Measurements from ENCODE around the gene CNKSR3.

Gene CNKSR3

DNA sequence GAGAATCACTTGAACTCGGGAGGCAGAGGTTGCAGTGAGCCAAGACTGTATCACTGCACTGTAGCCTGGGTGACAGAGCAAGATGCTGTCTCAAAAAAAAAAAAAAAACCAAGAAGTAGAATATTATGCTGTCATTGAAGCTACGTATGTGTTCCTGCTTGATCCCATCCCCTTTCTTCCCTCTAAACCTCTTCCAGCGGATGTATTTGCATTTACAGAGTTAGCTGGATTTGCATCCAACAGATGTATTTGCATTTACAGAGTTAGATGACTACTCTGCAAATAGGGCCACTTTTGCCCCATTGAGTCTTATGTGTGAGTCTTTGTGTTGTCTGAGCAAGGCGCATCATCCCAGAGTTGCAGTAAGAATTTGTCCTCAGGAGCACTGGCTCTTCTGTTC lies 128.9 kb downstream of the CNKSR3 start:
- Histone ChIP-seq H2BK15ac (replicated peaks; ENCODE audit: low read depth) (no peak overlapping the region), H3K4ac (ENCODE audit: low read depth, low read length) (no peak overlapping the region), H3K4me2 (ENCODE audit: low read length) (no peak overlapping the region), H2AK5ac (ENCODE audit: low read length) (no peak overlapping the region), H3K79me1 (ENCODE audit: low read length) (no peaks in the 10 kb centered on the region), H3K79me2 (ENCODE audit: control insufficient read depth, insufficient read depth, low read length) (no peaks in the 10 kb centered on the region), H3K4me3 (ENCODE audit: low read length) (no peak overlapping the region), H3K23ac (ENCODE audit: low read length) (no peak overlapping the region), H3K18ac (ENCODE audit: low read length) (no peak overlapping the region), H3K56ac (ENCODE audit: low read length) (no peak overlapping the region), H3K27me3 (ENCODE audit: insufficient read depth, low read length, poor library complexity) (no peaks in the 10 kb centered on the region), H3K4me1 (ENCODE audit: control insufficient read depth, low read depth, low read length) (no peaks in the 10 kb centered on the region), H4K5ac (ENCODE audit: low read length) (no peak overlapping the region), H4K8ac (ENCODE audit: low read depth, low read length) (no peak overlapping the region), H3K9ac (ENCODE audit: low read length) (no peak overlapping the region), H2BK5ac (ENCODE audit: low read length) (no peak overlapping the region), H2BK120ac (ENCODE audit: low read depth, low read length) (no peak overlapping the region), H3K27ac (ENCODE audit: low read depth, low read length) (no peak overlapping the region), H3K36me3 (ENCODE audit: control insufficient read depth, insufficient read depth, low read length) (no peaks in the 10 kb centered on the region)
- WGBS (ENCODE audit: extremely low coverage, insufficient coverage, low lambda C conversion rate) = no CpG with 5 or more reads among the region's 4 CpGs
- no peak for DNase-seq

GRCh38 chr6:154380741-154381140 lies 129.7 kb downstream of the CNKSR3 start:
- no peaks in the 10 kb centered on the region for H3K4me1 ChIP-seq (ENCODE audit: control insufficient read depth, low read depth, low read length)
- H4K5ac ChIP-seq (ENCODE audit: low read length) = no peak overlapping the region
- no peaks in the 10 kb centered on the region for H3K27me3 ChIP-seq (ENCODE audit: insufficient read depth, low read length, poor library complexity)
- H3K36me3 ChIP-seq (ENCODE audit: control insufficient read depth, insufficient read depth, low read length) = no peaks in the 10 kb centered on the region
- H2BK120ac ChIP-seq (ENCODE audit: low read depth, low read length) = no peak overlapping the region
- H3K79me1 ChIP-seq (ENCODE audit: low read length) = no peaks in the 10 kb centered on the region
- no peak overlapping the region for H2BK15ac ChIP-seq (replicated peaks; ENCODE audit: low read depth)
- no peak overlapping the region for H3K4me3 ChIP-seq (ENCODE audit: low read length)
- H4K8ac ChIP-seq (ENCODE audit: low read depth, low read length) = no peak overlapping the region
- no peak overlapping the region for H2AK5ac ChIP-seq (ENCODE audit: low read length)
- no peak overlapping the region for H3K27ac ChIP-seq (ENCODE audit: low read depth, low read length)
- no peak overlapping the region for H3K9ac ChIP-seq (ENCODE audit: low read length)
- no peak overlapping the region for H3K4ac ChIP-seq (ENCODE audit: low read depth, low read length)
- H3K4me2 ChIP-seq (ENCODE audit: low read length) = no peak overlapping the region
- H2BK5ac ChIP-seq (ENCODE audit: low read length) = no peak overlapping the region
- no CpG with 5 or more reads among the region's 2 CpGs for WGBS (ENCODE audit: extremely low coverage, insufficient coverage, low lambda C conversion rate)
- DNase-seq = no peak
- no peaks in the 10 kb centered on the region for H3K79me2 ChIP-seq (ENCODE audit: control insufficient read depth, insufficient read depth, low read length)
- H3K56ac ChIP-seq (ENCODE audit: low read length) = no peak overlapping the region
- no peak overlapping the region for H3K23ac ChIP-seq (ENCODE audit: low read length)
- H3K18ac ChIP-seq (ENCODE audit: low read length) = no peak overlapping the region

DNA sequence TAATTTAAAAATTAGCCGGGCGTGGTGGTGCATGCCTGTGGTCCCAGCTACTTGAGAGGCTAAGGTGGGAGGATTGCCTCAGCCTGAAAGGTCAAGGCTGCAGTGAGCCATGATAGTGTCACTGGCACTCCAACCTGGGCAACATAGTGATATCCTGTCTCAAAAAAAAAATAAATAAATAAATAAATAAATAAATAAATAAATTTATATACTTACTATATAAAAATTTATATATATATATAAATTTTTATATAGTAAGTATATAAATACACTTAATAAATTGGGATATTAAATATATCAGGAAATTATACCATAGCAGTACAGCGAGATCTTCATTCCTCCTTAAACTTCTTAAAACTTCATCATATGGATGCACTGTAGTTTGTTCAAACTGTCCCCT lies 130.9 kb downstream of the CNKSR3 start:
- no peak overlapping the region for H2BK120ac ChIP-seq (ENCODE audit: low read depth, low read length)
- H3K23ac ChIP-seq (ENCODE audit: low read length) = no peak overlapping the region
- no peak overlapping the region for H3K4me2 ChIP-seq (ENCODE audit: low read length)
- no peaks in the 10 kb centered on the region for H3K79me2 ChIP-seq (ENCODE audit: control insufficient read depth, insufficient read depth, low read length)
- H3K36me3 ChIP-seq (ENCODE audit: control insufficient read depth, insufficient read depth, low read length) = no peaks in the 10 kb centered on the region
- H4K5ac ChIP-seq (ENCODE audit: low read length) = no peak overlapping the region
- no peak overlapping the region for H2BK15ac ChIP-seq (replicated peaks; ENCODE audit: low read depth)
- WGBS (ENCODE audit: extremely low coverage, insufficient coverage, low lambda C conversion rate) = no CpG with 5 or more reads among the region's 3 CpGs
- no peak overlapping the region for H3K56ac ChIP-seq (ENCODE audit: low read length)
- H2AK5ac ChIP-seq (ENCODE audit: low read length) = no peak overlapping the region
- DNase-seq = no peak
- H3K4me3 ChIP-seq (ENCODE audit: low read length) = no peak overlapping the region
- no peaks in the 10 kb centered on the region for H3K27me3 ChIP-seq (ENCODE audit: insufficient read depth, low read length, poor library complexity)
- H3K79me1 ChIP-seq (ENCODE audit: low read length) = no peaks in the 10 kb centered on the region
- no peak overlapping the region for H2BK5ac ChIP-seq (ENCODE audit: low read length)
- H4K8ac ChIP-seq (ENCODE audit: low read depth, low read length) = no peak overlapping the region
- no peak overlapping the region for H3K9ac ChIP-seq (ENCODE audit: low read length)
- H3K18ac ChIP-seq (ENCODE audit: low read length) = no peak overlapping the region
- H3K4ac ChIP-seq (ENCODE audit: low read depth, low read length) = no peak overlapping the region
- H3K4me1 ChIP-seq (ENCODE audit: control insufficient read depth, low read depth, low read length) = no peaks in the 10 kb centered on the region
- no peak overlapping the region for H3K27ac ChIP-seq (ENCODE audit: low read depth, low read length)

- H4K8ac ChIP-seq (ENCODE audit: low read depth, low read length) = no peak overlapping the region
- H3K18ac ChIP-seq (ENCODE audit: low read length) = no peak overlapping the region
- no peak overlapping the region for H4K5ac ChIP-seq (ENCODE audit: low read length)
- no peak overlapping the region for H3K56ac ChIP-seq (ENCODE audit: low read length)
- no peaks in the 10 kb centered on the region for H3K79me2 ChIP-seq (ENCODE audit: control insufficient read depth, insufficient read depth, low read length)
- no peak overlapping the region for H3K4me3 ChIP-seq (ENCODE audit: low read length)
- no peak overlapping the region for H2BK120ac ChIP-seq (ENCODE audit: low read depth, low read length)
- no peak overlapping the region for H3K23ac ChIP-seq (ENCODE audit: low read length)
- no peak overlapping the region for H3K27ac ChIP-seq (ENCODE audit: low read depth, low read length)
- H2BK5ac ChIP-seq (ENCODE audit: low read length) = no peak overlapping the region
- H3K4me1 ChIP-seq (ENCODE audit: control insufficient read depth, low read depth, low read length) = no peaks in the 10 kb centered on the region
- H2BK15ac ChIP-seq (replicated peaks; ENCODE audit: low read depth) = no peak overlapping the region
- H3K27me3 ChIP-seq (ENCODE audit: insufficient read depth, low read length, poor library complexity) = no peaks in the 10 kb centered on the region
- no peak overlapping the region for H3K4ac ChIP-seq (ENCODE audit: low read depth, low read length)
- H2AK5ac ChIP-seq (ENCODE audit: low read length) = no peak overlapping the region
- no peak overlapping the region for H3K9ac ChIP-seq (ENCODE audit: low read length)
- no peaks in the 10 kb centered on the region for H3K79me1 ChIP-seq (ENCODE audit: low read length)
- H3K36me3 ChIP-seq (ENCODE audit: control insufficient read depth, insufficient read depth, low read length) = no peaks in the 10 kb centered on the region
- no peak overlapping the region for H3K4me2 ChIP-seq (ENCODE audit: low read length)
- no peak for DNase-seq
- no CpG with 5 or more reads among the region's 2 CpGs for WGBS (ENCODE audit: extremely low coverage, insufficient coverage, low lambda C conversion rate)
Measured at GRCh38 chr6:154378518-154378917, 132.0 kb downstream of the CNKSR3 start.

- Histone ChIP-seq H3K27ac (ENCODE audit: low read depth, low read length) (no peak overlapping the region), H4K8ac (ENCODE audit: low read depth, low read length) (no peak overlapping the region), H3K56ac (ENCODE audit: low read length) (no peak overlapping the region), H3K4ac (ENCODE audit: low read depth, low read length) (no peak overlapping the region), H2BK5ac (ENCODE audit: low read length) (no peak overlapping the region), H3K4me2 (ENCODE audit: low read length) (no peak overlapping the region), H3K36me3 (ENCODE audit: control insufficient read depth, insufficient read depth, low read length) (no peaks in the 10 kb centered on the region), H3K27me3 (ENCODE audit: insufficient read depth, low read length, poor library complexity) (no peaks in the 10 kb centered on the region), H3K4me1 (ENCODE audit: control insufficient read depth, low read depth, low read length) (no peaks in the 10 kb centered on the region), H3K79me1 (ENCODE audit: low read length) (no peaks in the 10 kb centered on the region), H3K4me3 (ENCODE audit: low read length) (no peak overlapping the region), H4K5ac (ENCODE audit: low read length) (no peak overlapping the region), H3K9ac (ENCODE audit: low read length) (no peak overlapping the region), H3K18ac (ENCODE audit: low read length) (no peak overlapping the region), H2AK5ac (ENCODE audit: low read length) (no peak overlapping the region), H3K23ac (ENCODE audit: low read length) (no peak overlapping the region), H2BK120ac (ENCODE audit: low read depth, low read length) (no peak overlapping the region), H3K79me2 (ENCODE audit: control insufficient read depth, insufficient read depth, low read length) (no peaks in the 10 kb centered on the region), H2BK15ac (replicated peaks; ENCODE audit: low read depth) (no peak overlapping the region)
- no CpG with 5 or more reads among the region's 4 CpGs for WGBS (ENCODE audit: extremely low coverage, insufficient coverage, low lambda C conversion rate)
- DNase-seq = no peak
Measured at GRCh38 chr6:154377726-154378125, 132.8 kb downstream of the CNKSR3 start.

- H2BK15ac ChIP-seq (replicated peaks; ENCODE audit: low read depth) = no peak overlapping the region
- no peaks in the 10 kb centered on the region for H3K79me1 ChIP-seq (ENCODE audit: low read length)
- no peaks in the 10 kb centered on the region for H3K27me3 ChIP-seq (ENCODE audit: insufficient read depth, low read length, poor library complexity)
- H3K4ac ChIP-seq (ENCODE audit: low read depth, low read length) = no peak overlapping the region
- no peak overlapping the region for H2BK120ac ChIP-seq (ENCODE audit: low read depth, low read length)
- no peaks in the 10 kb centered on the region for H3K79me2 ChIP-seq (ENCODE audit: control insufficient read depth, insufficient read depth, low read length)
- H2BK5ac ChIP-seq (ENCODE audit: low read length) = no peak overlapping the region
- no peak overlapping the region for H3K4me2 ChIP-seq (ENCODE audit: low read length)
- H3K9ac ChIP-seq (ENCODE audit: low read length) = no peak overlapping the region
- H4K5ac ChIP-seq (ENCODE audit: low read length) = no peak overlapping the region
- no peak overlapping the region for H2AK5ac ChIP-seq (ENCODE audit: low read length)
- no peak overlapping the region for H4K8ac ChIP-seq (ENCODE audit: low read depth, low read length)
- H3K56ac ChIP-seq (ENCODE audit: low read length) = no peak overlapping the region
- no peaks in the 10 kb centered on the region for H3K4me1 ChIP-seq (ENCODE audit: control insufficient read depth, low read depth, low read length)
- H3K36me3 ChIP-seq (ENCODE audit: control insufficient read depth, insufficient read depth, low read length) = no peaks in the 10 kb centered on the region
- H3K27ac ChIP-seq (ENCODE audit: low read depth, low read length) = no peak overlapping the region
- no peak for DNase-seq
- no peak overlapping the region for H3K4me3 ChIP-seq (ENCODE audit: low read length)
- no peak overlapping the region for H3K23ac ChIP-seq (ENCODE audit: low read length)
- WGBS (ENCODE audit: extremely low coverage, insufficient coverage, low lambda C conversion rate) = no CpG with 5 or more reads among the region's 2 CpGs
- H3K18ac ChIP-seq (ENCODE audit: low read length) = no peak overlapping the region
Measured at GRCh38 chr6:154373971-154374370, 136.5 kb downstream of the CNKSR3 start.
